Body of pancreas (tissue), 4 donors: ENCODE results near the gene MT1HL1. TPM values are rescaled to one million over a fixed set of nuclear protein-coding genes. Genes with fewer than 3 reads are reported as not detected.
A peak's percentile ranks its signal among the peaks of the same experiment; 100 is the strongest.

Experiments used
- ATAC-seq: fragments of 150-250 bp; one replicate; pipeline ENCODE4 v1.9.1; 2016
- DNase-seq, 4 donors: peaks; one replicate each; pipeline ENCODE4 v3.0.0-alpha.2; 2019
- H3K27ac ChIP-seq, 4 donors: fragments of 200-600 bp; sonication (generic); 1 replicate in 3 of 4; 2 replicates in 1 of 4; pipeline versions ENCODE4 v1.5.1 to v1.6.1; 2016 to 2019; ENCODE audit warnings: mild to moderate bottlenecking in 1 of 4, mixed read lengths in 1 of 4, moderate library complexity in 1 of 4
- H3K27me3 ChIP-seq, 2 donors: fragments of 200-600 bp; sonication (generic); one replicate each; pipeline ENCODE4 v1.6.0; 2016; ENCODE audit warnings: mild to moderate bottlenecking in 1 of 2
- H3K36me3 ChIP-seq, 2 donors: fragments of 200-600 bp; sonication (generic); replicated peaks in 1 of 2; 2 replicates each; pipeline ENCODE4 v1.5.1; 2016; ENCODE audit warnings: low read depth in 2 of 2; ENCODE audit not compliant: insufficient read depth in 1 of 2
- H3K4me1 ChIP-seq: fragments of 200-600 bp; sonication (generic); one replicate; pipeline ENCODE4 v1.6.0; 2016
- H3K4me3 ChIP-seq, 2 donors: fragments of 200-600 bp; sonication (generic); 1 replicate in 1 of 2; 2 replicates in 1 of 2; pipeline ENCODE4 v1.5.1; 2016 to 2019
- H3K9me3 ChIP-seq, 3 donors: fragments of 200-600 bp; sonication (generic); 1 replicate in 2 of 3; 2 replicates in 1 of 3; pipeline ENCODE4 v1.5.1; 2016
- CTCF ChIP-seq, 7 experiments: fragments of 450-650 bp in 4 of 7; fragments of 200-600 bp in 3 of 7; sonication (generic) in 3 of 7; IDR thresholded peaks; one replicate each; pipeline ENCODE4 v1.5.1; 2016 to 2019; ENCODE audit warnings: antibody characterized with exemption in 7 of 7
- POLR2A ChIP-seq, 3 donors: fragments of 450-650 bp; IDR thresholded peaks; one replicate each; pipeline ENCODE4 v1.6.1; 2016; ENCODE audit warnings: antibody characterized with exemption in 3 of 3, mild to moderate bottlenecking in 2 of 3
- WGBS, 2 donors: methylation state at CpG; one replicate each; pipeline ENCODE4 v1.1.5; 2017; 5-methylcytosine and 5-hydroxymethylcytosine counted together
- intact Hi-C: fragments of 100-400 bp; cut with DNase I; formaldehyde crosslinking; loops from one replicate; pipeline ENCODE4 v1.15.1; 2023
- total RNA-seq, 2 donors: library from RNA; depleted of rRNA; stranded (reverse); fragments of >200 nt; gene quantifications; one replicate each; pipeline ENCODE4 v1.1.0, GENCODE V29; 2016

MT1HL1 gene
- total RNA-seq, 2 donors from 2014 or later: not detected

DNA sequence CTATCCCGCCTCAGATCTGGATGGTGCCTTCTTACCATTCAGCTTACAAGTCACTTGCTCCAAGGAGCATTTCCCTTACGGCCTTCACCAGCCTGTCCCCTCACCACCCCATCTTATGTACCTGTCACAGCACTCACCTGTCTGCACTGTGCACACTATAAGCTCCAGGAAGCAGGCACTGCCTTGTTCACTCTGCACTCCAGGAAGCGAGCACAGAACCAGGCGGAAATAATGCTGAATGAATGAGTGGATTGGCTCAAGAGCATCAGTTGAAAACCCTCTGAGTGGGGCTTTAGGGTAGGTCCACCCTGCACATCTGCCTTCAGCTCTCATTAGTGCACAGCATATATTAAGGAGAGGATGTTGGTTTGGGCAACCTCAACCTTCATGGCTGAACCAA is 28.8 kb upstream of the MT1HL1 start:
- Histone ChIP-seq H3K27ac (no peak overlapping the region), H3K9me3 (no peaks in the 10 kb centered on the region), H3K27me3 (no peaks in the 10 kb centered on the region), H3K4me1 (peaks cover 6% of the 10 kb centered on the region), H3K36me3 (no peaks in the 10 kb centered on the region), H3K4me3 (no peak overlapping the region)
- intact Hi-C loops: no loop called here
- no peak for DNase-seq
- 81 to 85% methylated on average over 4 of the region's 4 CpGs for WGBS, 2 donors
- no peak for ATAC-seq
- no peak for TF ChIP-seq CTCF (IDR thresholded peaks at IDR 0.05)
- no peak for TF ChIP-seq POLR2A (IDR thresholded peaks at IDR 0.05)

- Histone ChIP-seq H3K4me1 (peaks cover 6% of the 10 kb centered on the region), H3K27ac (no peak overlapping the region), H3K27me3 (no peaks in the 10 kb centered on the region), H3K9me3 (no peaks in the 10 kb centered on the region), H3K36me3 (no peaks in the 10 kb centered on the region), H3K4me3 (no peak overlapping the region)
- intact Hi-C loops: no loop called here
- WGBS, 2 donors: 25 to 29% methylated on average over 7 of the region's 7 CpGs
- ATAC-seq (no peak), DNase-seq (no peak)
- TF ChIP-seq POLR2A (IDR thresholded peaks at IDR 0.05) (no peak), CTCF (IDR thresholded peaks at IDR 0.05) (no peak)
These were observed 27.8 kb upstream of the MT1HL1 start for GRCh38 chr1:237032029-237032428.

GRCh38 chr1:237031480-237031879 is 27.2 kb upstream of the MT1HL1 start:
- TF ChIP-seq CTCF (IDR thresholded peaks at IDR 0.05): no peak
- Histone ChIP-seq H3K4me1 (peaks cover 6% of the 10 kb centered on the region), H3K27ac (no peak overlapping the region), H3K4me3 (no peak overlapping the region), H3K36me3 (no peaks in the 10 kb centered on the region), H3K27me3 (no peaks in the 10 kb centered on the region), H3K9me3 (no peaks in the 10 kb centered on the region)
- no peak for ATAC-seq
- DNase-seq: peak in 1 of 4 donors; percentile 13
- 49 to 50% methylated on average over 4 of the region's 4 CpGs for WGBS, 2 donors
- intact Hi-C loops: no loop called here

DNA sequence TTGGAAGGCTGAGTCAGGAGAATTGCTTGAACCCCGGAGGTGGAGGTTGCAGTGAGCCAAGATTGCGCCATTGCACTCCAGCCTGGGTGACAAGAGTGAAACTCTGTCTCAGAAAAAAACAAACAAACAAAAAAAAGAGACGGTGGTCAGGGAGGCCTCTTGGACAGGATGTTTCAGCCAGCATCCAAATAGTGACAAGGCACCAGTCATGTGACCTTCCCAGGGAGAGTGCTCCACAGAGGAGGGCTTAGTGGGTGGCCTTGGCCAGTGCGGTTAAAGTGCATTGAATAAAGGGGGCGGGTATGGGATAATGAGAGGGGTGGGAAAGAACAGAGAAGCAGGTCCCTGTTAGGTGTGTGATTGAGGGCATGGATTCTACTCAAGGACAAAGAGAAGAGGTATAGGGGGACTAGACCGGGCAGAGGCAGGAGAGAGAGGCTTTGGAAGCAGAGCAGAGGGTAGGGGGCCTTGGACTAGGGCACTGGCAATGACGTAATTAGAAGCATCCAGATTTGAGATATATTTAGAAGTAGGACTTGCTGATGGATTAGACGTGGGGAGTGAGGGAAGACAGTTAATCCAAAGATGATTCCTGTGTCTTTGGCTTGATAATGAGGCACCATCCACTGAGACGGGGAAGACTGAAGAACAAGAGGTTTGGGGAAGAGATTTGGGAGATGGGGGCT is 25.8 kb upstream of the MT1HL1 start:
- no peak for TF ChIP-seq CTCF (IDR thresholded peaks at IDR 0.05)
- no peak for TF ChIP-seq POLR2A (IDR thresholded peaks at IDR 0.05)
- DNase-seq (no peak), ATAC-seq (no peak)
- H3K36me3 ChIP-seq: no peaks in the 10 kb centered on the region
- H3K4me3 ChIP-seq: no peak overlapping the region
- no peaks in the 10 kb centered on the region for H3K9me3 ChIP-seq
- H3K27ac ChIP-seq: no peak overlapping the region
- 68 to 72% methylated on average over 9 of the region's 9 CpGs for WGBS, 2 donors
- H3K27me3 ChIP-seq: no peaks in the 10 kb centered on the region
- H3K4me1 ChIP-seq: peaks cover 6% of the 10 kb centered on the region
- intact Hi-C loops: no loop called here

- ATAC-seq (no peak), DNase-seq (no peak)
- H3K4me3 ChIP-seq: no peak overlapping the region
- no peak for TF ChIP-seq POLR2A (IDR thresholded peaks at IDR 0.05)
- no peak for TF ChIP-seq CTCF (IDR thresholded peaks at IDR 0.05)
- H3K4me1 ChIP-seq: peaks cover 6% of the 10 kb centered on the region
- 11 to 14% methylated on average over 3 of the region's 3 CpGs for WGBS, 2 donors
- H3K27ac ChIP-seq: no peak overlapping the region
- H3K36me3 ChIP-seq: no peaks in the 10 kb centered on the region
- H3K27me3 ChIP-seq: no peaks in the 10 kb centered on the region
- intact Hi-C loops: no loop called here
- no peaks in the 10 kb centered on the region for H3K9me3 ChIP-seq
These were observed 25.0 kb upstream of the MT1HL1 start for GRCh38 chr1:237029240-237029639.
